ENCODE data around the gene WNT7A.

Gene WNT7A

GRCh38 chr3:13767896-13768295, 112.0 kb downstream of the WNT7A start:
- Histone ChIP-seq H3K9ac (ENCODE audit: insufficient read length, low read depth) (no peak overlapping the region), H3K36me3 (ENCODE audit: insufficient read depth, insufficient read length, low read length) (no peaks in the 10 kb centered on the region), H3K4me3 (ENCODE audit: insufficient read length, low read depth) (no peak overlapping the region), H3K27me3 (ENCODE audit: insufficient read depth, insufficient read length) (no peaks in the 10 kb centered on the region), H3K9me3 (ENCODE audit: insufficient read depth, low read length) (peaks cover 3% of the 10 kb centered on the region), H3K4me1 (ENCODE audit: insufficient read depth, insufficient read length) (peaks cover 24% of the 10 kb centered on the region)
- DNase-seq (ENCODE audit: low read depth, low spot score) = no peak
- TF ChIP-seq YY1 (IDR thresholded peaks at IDR 0.05; ENCODE audit: insufficient read depth, insufficient read length) (no peak), ZNF274 (IDR thresholded peaks at IDR 0.05; ENCODE audit: low read depth, low read length) (no peak), SUZ12 (IDR thresholded peaks at IDR 0.05; ENCODE audit: extremely low read depth, insufficient read depth, insufficient read length) (no peak)

GRCh38 chr3:13767030-13767429, 112.8 kb downstream of the WNT7A start:
- H3K4me3 ChIP-seq (ENCODE audit: insufficient read length, low read depth) = no peak overlapping the region
- no peaks in the 10 kb centered on the region for H3K27me3 ChIP-seq (ENCODE audit: insufficient read depth, insufficient read length)
- no peaks in the 10 kb centered on the region for H3K36me3 ChIP-seq (ENCODE audit: insufficient read depth, insufficient read length, low read length)
- peaks cover 11% of the 10 kb centered on the region for H3K9me3 ChIP-seq (ENCODE audit: insufficient read depth, low read length)
- peaks cover 24% of the 10 kb centered on the region for H3K4me1 ChIP-seq (ENCODE audit: insufficient read depth, insufficient read length)
- TF ChIP-seq SUZ12 (IDR thresholded peaks at IDR 0.05; ENCODE audit: extremely low read depth, insufficient read depth, insufficient read length) = no peak
- TF ChIP-seq YY1 (IDR thresholded peaks at IDR 0.05; ENCODE audit: insufficient read depth, insufficient read length) = no peak
- no peak for TF ChIP-seq ZNF274 (IDR thresholded peaks at IDR 0.05; ENCODE audit: low read depth, low read length)
- H3K9ac ChIP-seq (ENCODE audit: insufficient read length, low read depth) = no peak overlapping the region
- no peak for DNase-seq (ENCODE audit: low read depth, low spot score)

All from NT2/D1 (cell line).